H9 (cell line): Measurements from ENCODE around the gene ECE2. TPM values are rescaled to one million over a fixed set of nuclear protein-coding genes. Genes with fewer than 3 reads are reported as not detected.

Experiments
- DNase-seq: peaks from one replicate; pipeline ENCODE4 v3.0.0-alpha.2; 2017
- H2AFZ ChIP-seq: one replicate; pipeline ENCODE4 v1.6.1; 2013; ENCODE audit warnings: mild to moderate bottlenecking, low read length, control low read depth, moderate library complexity
- H2AK5ac ChIP-seq: 2 replicates; pipeline ENCODE4 v1.6.1; 2013; ENCODE audit warnings: low read length, control low read depth, mixed read lengths; ENCODE audit not compliant: insufficient read length
- H2BK120ac ChIP-seq: one replicate; pipeline ENCODE4 v1.6.1; 2013; ENCODE audit warnings: low read depth, mild to moderate bottlenecking, low read length, control low read depth, inconsistent platforms; ENCODE audit not compliant: poor library complexity, severe bottlenecking
- H2BK12ac ChIP-seq: 2 replicates; pipeline ENCODE4 v1.6.1; 2013; ENCODE audit warnings: low read length, control low read depth, mixed read lengths, low read depth; ENCODE audit not compliant: insufficient read length
- H2BK15ac ChIP-seq: 2 replicates; pipeline ENCODE4 v1.6.1; 2013; ENCODE audit warnings: low read depth, low read length, control low read depth
- H2BK20ac ChIP-seq: one replicate; pipeline ENCODE4 v1.6.1; 2013; ENCODE audit warnings: low read depth, mild to moderate bottlenecking, low read length, control low read depth, inconsistent platforms; ENCODE audit not compliant: poor library complexity, severe bottlenecking
- H2BK5ac ChIP-seq: 2 replicates; pipeline ENCODE4 v1.6.1; 2013; ENCODE audit warnings: low read length, control low read depth, mixed read lengths; ENCODE audit not compliant: insufficient read length
- H3K14ac ChIP-seq: 2 replicates; pipeline ENCODE4 v1.6.1; 2013; ENCODE audit warnings: low read length, control low read depth; ENCODE audit not compliant: insufficient read depth
- H3K18ac ChIP-seq: 2 replicates; pipeline ENCODE4 v1.6.1; 2013; ENCODE audit warnings: low read depth, mild to moderate bottlenecking, mixed read lengths, low read length, control low read depth; ENCODE audit not compliant: insufficient read length
- H3K23ac ChIP-seq: 2 replicates; pipeline ENCODE4 v1.6.1; 2013; ENCODE audit warnings: low read length, control low read depth, mixed read lengths, low read depth; ENCODE audit not compliant: insufficient read length
- H3K23me2 ChIP-seq: 2 replicates; pipeline ENCODE4 v1.6.1; 2013; ENCODE audit warnings: low read depth, mild to moderate bottlenecking, mixed read lengths, low read length, control low read depth; ENCODE audit not compliant: insufficient read length, poor library complexity, severe bottlenecking
- H3K27ac ChIP-seq: 2 replicates; pipeline ENCODE4 v1.5.1; 2013; ENCODE audit warnings: low read length, control low read depth, mixed read lengths, low read depth; ENCODE audit not compliant: insufficient read length
- H3K27me3 ChIP-seq: 2 replicates; pipeline ENCODE4 v1.6.1; 2013; ENCODE audit warnings: low read length, control low read depth, inconsistent platforms; ENCODE audit not compliant: insufficient read depth
- H3K4ac ChIP-seq: 2 replicates; pipeline ENCODE4 v1.6.1; 2013; ENCODE audit warnings: low read depth, mild to moderate bottlenecking, control low read depth, inconsistent platforms, low read length, moderate library complexity
- H3K4me1 ChIP-seq: 2 replicates; pipeline ENCODE4 v1.6.1; 2013; ENCODE audit warnings: low read length, control low read depth, inconsistent platforms; ENCODE audit not compliant: insufficient read depth
- H3K4me2 ChIP-seq: 2 replicates; pipeline ENCODE4 v1.6.1; 2013; ENCODE audit warnings: low read length, control low read depth, mixed read lengths; ENCODE audit not compliant: insufficient read length, insufficient read depth
- H3K56ac ChIP-seq: 2 replicates; pipeline ENCODE4 v1.6.1; 2013; ENCODE audit warnings: low read depth, mild to moderate bottlenecking, mixed read lengths, low read length, control low read depth; ENCODE audit not compliant: insufficient read length
- H3K79me1 ChIP-seq: 2 replicates; pipeline ENCODE4 v1.6.1; 2013; ENCODE audit warnings: low read depth, mild to moderate bottlenecking, moderate library complexity, low read length, control low read depth, inconsistent platforms; ENCODE audit not compliant: insufficient read depth, poor library complexity, severe bottlenecking
- H3K79me2 ChIP-seq: 2 replicates; pipeline ENCODE4 v1.6.1; 2013; ENCODE audit warnings: low read length, control low read depth, inconsistent platforms; ENCODE audit not compliant: insufficient read depth
- H3K9ac ChIP-seq: 2 replicates; pipeline ENCODE4 v1.6.1; 2013; ENCODE audit warnings: low read length, control low read depth, mixed read lengths; ENCODE audit not compliant: insufficient read length; ENCODE audit errors: extremely low read depth
- H3K9me3 ChIP-seq: one replicate; pipeline ENCODE4 v1.6.1; 2013; ENCODE audit warnings: low read depth, low read length, inconsistent platforms; ENCODE audit not compliant: control insufficient read depth
- H3T11ph ChIP-seq: one replicate; pipeline ENCODE4 v1.6.1; 2013; ENCODE audit warnings: mild to moderate bottlenecking, low read length, control low read depth, inconsistent platforms
- H4K20me1 ChIP-seq: one replicate; pipeline ENCODE4 v1.6.1; 2013; ENCODE audit not compliant: control insufficient read depth, insufficient read length, insufficient read depth
- H4K5ac ChIP-seq: 2 replicates; pipeline ENCODE4 v1.6.1; 2013; ENCODE audit warnings: low read depth, mild to moderate bottlenecking, mixed read lengths, low read length, control low read depth; ENCODE audit not compliant: insufficient read length
- H4K8ac ChIP-seq: replicated peaks from 2 replicates; pipeline ENCODE4 v1.6.1; 2013; ENCODE audit warnings: low read length, control low read depth, mixed read lengths, low read depth; ENCODE audit not compliant: insufficient read length
- H4K91ac ChIP-seq: 2 replicates; pipeline ENCODE4 v1.6.1; 2013; ENCODE audit warnings: low read depth, mild to moderate bottlenecking, moderate library complexity, mixed read lengths, low read length, control low read depth; ENCODE audit not compliant: insufficient read length
- H3K27ac Mint-ChIP-seq, 3 experiments: 2 replicates in 2 of 3; 3 replicates in 1 of 3; pipeline ENCODE4 v1.8.0; 2020 to 2021; ENCODE audit warnings: mixed read lengths in 3 of 3, mild to moderate bottlenecking in 1 of 3, moderate library complexity in 1 of 3
- H3K27me3 Mint-ChIP-seq: 2 replicates; pipeline ENCODE4 v1.8.0; 2021; ENCODE audit warnings: low read depth, mild to moderate bottlenecking, moderate library complexity, mixed read lengths
- H3K36me3 Mint-ChIP-seq, 3 experiments: 2 replicates in 2 of 3; 3 replicates in 1 of 3; pipeline ENCODE4 v1.8.0; 2020 to 2021; ENCODE audit warnings: low read depth in 3 of 3, mixed read lengths in 3 of 3; ENCODE audit not compliant: insufficient read depth in 1 of 3
- H3K4me1 Mint-ChIP-seq, 2 experiments: 2 replicates each; pipeline ENCODE4 v1.8.0; 2020; ENCODE audit warnings: mixed read lengths in 2 of 2
- H3K4me3 Mint-ChIP-seq, 2 experiments: 2 replicates in 1 of 2; 3 replicates in 1 of 2; pipeline ENCODE4 v1.8.0; 2020 to 2021; ENCODE audit warnings: mild to moderate bottlenecking in 2 of 2, mixed read lengths in 2 of 2, moderate library complexity in 1 of 2
- H3K9me3 Mint-ChIP-seq, 2 experiments: 2 replicates in 1 of 2; 3 replicates in 1 of 2; pipeline ENCODE4 v1.8.0; 2020; ENCODE audit warnings: mild to moderate bottlenecking in 2 of 2, mixed read lengths in 2 of 2, moderate library complexity in 1 of 2
- CTCF ChIP-seq: fragments of 200-600 bp; sonication (generic); conservative IDR thresholded peaks from 3 replicates; pipeline ENCODE4 v1.8.0; 2021; ENCODE audit warnings: antibody characterized with exemption, mild to moderate bottlenecking
- WGBS: extraction: QIAGEN DNeasy Blood & Tissue Kit; methylation state at CpG from one replicate; pipeline ENCODE4 v1.1.7; 2013; ENCODE audit warnings: missing lambda C conversion rate, low lambda C conversion rate, mixed read lengths; ENCODE audit not compliant: insufficient read length; ENCODE audit errors: extremely low coverage; 5-methylcytosine and 5-hydroxymethylcytosine counted together
- long read RNA-seq: library from polyadenylated mRNA; unstranded; transcript quantifications from one replicate; pipeline ENCODE4 v2.0.0, GENCODE V29; 2020
- total RNA-seq: library from RNA; stranded (reverse); gene quantifications from 2 replicates; pipeline ENCODE4 v1.2.1, GENCODE V29; 2021

The ECE2 gene
- total RNA-seq = not detected in 2 replicates
- long read RNA-seq = 0 reads

GRCh38 chr3:184275961-184276910, at the start of gene ECE2:
TSS of gene ECE2 (plus strand) at chr3:184276022. CDS start at chr3:184276154, 132 bp downstream.
- H3K23me2 ChIP-seq = peaks cover 2% of the 10 kb centered on the region
- no peak within 1 kb of the TSS for H4K5ac ChIP-seq
- no peaks in the 10 kb centered on the region for H3K79me2 ChIP-seq
- no peaks in the 10 kb centered on the region for H3K4me1 ChIP-seq
- H4K91ac ChIP-seq = no peak within 1 kb of the TSS
- no peak within 1 kb of the TSS for H3K9ac ChIP-seq
- no peak within 1 kb of the TSS for H2BK20ac ChIP-seq
- H3K27me3 ChIP-seq = peaks cover 8% of the 10 kb centered on the region; the same call in 1 of the 2 replicates
- H3K4me2 ChIP-seq = peak within 1 kb of the TSS; percentile 22
- H2AFZ ChIP-seq = no peak within 1 kb of the TSS
- peak within 1 kb of the TSS in 1 of 2 experiments; percentile 72; a peak in 3 of 5 replicates for H3K4me3 Mint-ChIP-seq
- TF ChIP-seq CTCF = no peak
- no peak within 1 kb of the TSS for H3K4ac ChIP-seq
- WGBS = no CpG with 5 or more reads among the region's 65 CpGs
- H4K20me1 ChIP-seq = no peaks in the 10 kb centered on the region
- no peak within 1 kb of the TSS; a peak in 1 of 7 replicates for H3K27ac Mint-ChIP-seq
- H2BK15ac ChIP-seq = no peak within 1 kb of the TSS
- H3T11ph ChIP-seq = no peak within 1 kb of the TSS
- H3K27ac ChIP-seq = no peak within 1 kb of the TSS
- DNase-seq = no peak
- H2BK120ac ChIP-seq = no peak within 1 kb of the TSS
- peak within 1 kb of the TSS; percentile 58 for H3K18ac ChIP-seq
- peaks cover 17% of the 10 kb centered on the region for H3K27me3 Mint-ChIP-seq
- H3K4me1 Mint-ChIP-seq = peaks cover 0 to 6% of the 10 kb centered on the region in 2 experiments; a peak in 2 of 4 replicates
- no peak within 1 kb of the TSS for H2AK5ac ChIP-seq
- H2BK12ac ChIP-seq = no peak within 1 kb of the TSS
- H4K8ac ChIP-seq = peak within 1 kb of the TSS; percentile 3
- H3K14ac ChIP-seq = peak within 1 kb of the TSS; percentile 37; the same call in 1 of the 2 replicates
- no peaks in the 10 kb centered on the region for H3K79me1 ChIP-seq
- no peak within 1 kb of the TSS for H2BK5ac ChIP-seq
- no peak within 1 kb of the TSS for H3K56ac ChIP-seq
- peak within 1 kb of the TSS; percentile 17 for H3K23ac ChIP-seq
- H3K36me3 Mint-ChIP-seq = no peaks in the 10 kb centered on the region; a peak in 1 of 7 replicates
- no peaks in the 10 kb centered on the region for H3K9me3 Mint-ChIP-seq
- H3K9me3 ChIP-seq = no peaks in the 10 kb centered on the region
